Measurements from ENCODE around the gene LINC00237. TPM values are rescaled to one million over a fixed set of nuclear protein-coding genes. Genes with fewer than 3 reads are reported as not detected.

LINC00237 gene
- total and polyA plus RNA-seq, 2 of the 8 experiments (the other 6 are each of a cell fraction or from before 2014, with no cell fraction given), result 0.28 to 1.4 TPM

DNA sequence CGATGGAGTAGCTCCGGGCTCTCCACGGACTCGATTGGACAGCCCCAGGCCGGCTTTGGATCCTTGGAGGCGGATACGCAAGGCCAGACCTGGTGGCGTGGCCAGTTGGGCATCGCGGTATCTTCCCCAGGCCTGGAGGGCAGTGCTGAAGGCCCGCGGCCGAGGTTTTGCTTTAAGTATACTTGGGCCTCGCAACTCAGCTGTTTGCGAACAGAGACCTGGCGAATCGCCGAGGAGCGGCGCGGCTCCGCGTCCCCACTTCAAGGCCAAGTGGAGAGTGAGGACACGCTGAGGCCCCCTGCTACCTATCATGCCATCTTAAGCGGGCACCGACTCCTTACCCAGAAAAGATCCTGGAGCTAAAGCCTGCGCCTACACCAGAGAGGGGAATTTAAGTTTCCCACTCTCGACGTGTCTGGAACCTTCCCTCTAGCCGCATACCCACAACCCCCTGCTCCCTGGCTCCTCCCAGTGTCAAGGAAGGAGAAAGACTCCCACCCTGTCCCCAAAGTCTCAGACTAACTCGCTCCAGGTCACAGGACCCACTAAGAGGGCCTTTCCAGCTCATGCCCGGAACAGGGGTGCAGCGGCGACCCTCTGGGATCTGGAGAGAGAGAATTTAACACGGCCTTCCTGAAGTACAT, 4.1 kb downstream of the LINC00237 start:
- Histone ChIP-seq H2BK15ac (ENCODE audit: low read length) (no peak overlapping the region), H2BK12ac (ENCODE audit: low read depth, low read length) (peak overlapping the region; percentile 87), H3K4me1 (replicated peaks in 1 of 4; ENCODE audit: control insufficient read depth in 3 of 4, insufficient read depth in 4 of 4, low read length in 3 of 4) (peaks cover 10 to 28% (median 17%) of the 10 kb centered on the region in 4 experiments), H3K9ac (replicated peaks in 1 of 4; ENCODE audit: extremely low read depth in 1 of 4, low read depth in 3 of 4, low read length in 3 of 4) (no peak overlapping the region; a peak in 2 of 7 replicates), H3K18ac (ENCODE audit: extremely low read depth, low read length) (no peak overlapping the region; the same call in 1 of the 2 replicates), H3K79me2 (ENCODE audit: control insufficient read depth in 1 of 2, insufficient read depth in 2 of 2, low read length in 2 of 2) (no peaks in the 10 kb centered on the region), H3K36me3 (ENCODE audit: control insufficient read depth in 2 of 4, insufficient read depth in 4 of 4, low read length in 3 of 4) (no peaks in the 10 kb centered on the region), H4K91ac (replicated peaks; ENCODE audit: insufficient read length, low read length) (peak overlapping the region; percentile 41), H4K8ac (ENCODE audit: extremely low read depth, insufficient read depth, low read length) (no peak overlapping the region), H2BK20ac (ENCODE audit: low read length) (no peak overlapping the region), H3K14ac (ENCODE audit: insufficient read length) (no peak overlapping the region), H2BK120ac (replicated peaks; ENCODE audit: low read depth, low read length) (peak overlapping the region; percentile 55), H4K20me1 (replicated peaks in 1 of 2; ENCODE audit: control insufficient read depth in 1 of 2, insufficient read depth in 2 of 2, low read length in 2 of 2) (peaks cover 0 to 5% of the 10 kb centered on the region in 2 experiments), H2AK5ac (ENCODE audit: low read depth, low read length) (no peak overlapping the region; the same call in 1 of the 2 replicates), H3K79me1 (ENCODE audit: low read depth, low read length) (no peaks in the 10 kb centered on the region), H3K4ac (replicated peaks; ENCODE audit: insufficient read length, low read depth, low read length) (no peak overlapping the region), H3K4me3 (ENCODE audit: extremely low read depth in 1 of 4, insufficient read depth in 2 of 4, low read depth in 3 of 4, low read length in 4 of 4) (peak overlapping the region; percentile 39 to 78 (median 47)), H3K23me2 (ENCODE audit: low read depth, low read length) (peaks cover 32% of the 10 kb centered on the region), H3K27ac (ENCODE audit: low read depth, low read length) (no peak overlapping the region), H3K27me3 (replicated peaks in 1 of 4; ENCODE audit: control insufficient read depth in 3 of 4, extremely low read depth in 1 of 4, insufficient read depth in 3 of 4, low read length in 3 of 4) (peaks cover 34 to 99% (median 87%) of the 10 kb centered on the region in 4 experiments), H3K23ac (ENCODE audit: insufficient read length) (no peak overlapping the region), H2BK5ac (ENCODE audit: low read depth, low read length) (peak overlapping the region; percentile 42; the same call in 1 of the 2 replicates), H2AFZ (ENCODE audit: low read length) (peak overlapping the region; percentile 79; the same call in 1 of the 2 replicates), H3K9me3 (ENCODE audit: insufficient read depth in 2 of 2, low read depth in 1 of 2, low read length in 1 of 2) (no peaks in the 10 kb centered on the region), H3K4me2 (ENCODE audit: insufficient read depth in 1 of 2, low read depth in 2 of 2, low read length in 2 of 2) (peak overlapping the region; percentile 97 to 98), H4K5ac (ENCODE audit: insufficient read length, low read depth, low read length) (peak overlapping the region; percentile 10), H3K56ac (replicated peaks; ENCODE audit: insufficient read length, low read depth, low read length) (no peak overlapping the region)
- TF ChIP-seq SUZ12 (IDR thresholded peaks at IDR 0.05; ENCODE audit: low read length), result 0 out of 2 replicates have a peak, but pooled peaks have one; percentile 1
- TF ChIP-seq CEBPB (IDR thresholded peaks at IDR 0.05; ENCODE audit: low read depth, low read length), result no peak
- no peak for TF ChIP-seq BACH1 (IDR thresholded peaks at IDR 0.05; ENCODE audit: low read length)
- TF ChIP-seq RAD21 (IDR thresholded peaks at IDR 0.05 in 1 of 2, conservative IDR thresholded peaks at IDR 0.05 in 1 of 2; ENCODE audit: low read depth in 2 of 2, low read length in 2 of 2), result 0 out of 4 replicates have a peak, but pooled peaks of 1 of the 2 experiments have one; percentile 8
- TF ChIP-seq, protein P1, sequence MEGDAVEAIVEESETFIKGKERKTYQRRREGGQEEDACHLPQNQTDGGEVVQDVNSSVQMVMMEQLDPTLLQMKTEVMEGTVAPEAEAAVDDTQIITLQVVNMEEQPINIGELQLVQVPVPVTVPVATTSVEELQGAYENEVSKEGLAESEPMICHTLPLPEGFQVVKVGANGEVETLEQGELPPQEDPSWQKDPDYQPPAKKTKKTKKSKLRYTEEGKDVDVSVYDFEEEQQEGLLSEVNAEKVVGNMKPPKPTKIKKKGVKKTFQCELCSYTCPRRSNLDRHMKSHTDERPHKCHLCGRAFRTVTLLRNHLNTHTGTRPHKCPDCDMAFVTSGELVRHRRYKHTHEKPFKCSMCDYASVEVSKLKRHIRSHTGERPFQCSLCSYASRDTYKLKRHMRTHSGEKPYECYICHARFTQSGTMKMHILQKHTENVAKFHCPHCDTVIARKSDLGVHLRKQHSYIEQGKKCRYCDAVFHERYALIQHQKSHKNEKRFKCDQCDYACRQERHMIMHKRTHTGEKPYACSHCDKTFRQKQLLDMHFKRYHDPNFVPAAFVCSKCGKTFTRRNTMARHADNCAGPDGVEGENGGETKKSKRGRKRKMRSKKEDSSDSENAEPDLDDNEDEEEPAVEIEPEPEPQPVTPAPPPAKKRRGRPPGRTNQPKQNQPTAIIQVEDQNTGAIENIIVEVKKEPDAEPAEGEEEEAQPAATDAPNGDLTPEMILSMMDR (IDR thresholded peaks at IDR 0.05; ENCODE audit: control extremely low read depth in 1 of 3, insufficient read depth in 1 of 3, low read depth in 1 of 3, low read length in 3 of 3), result peak; percentile 4 to 11 (median 9); a peak in 2 of 4 replicates
- peak; percentile 29 for TF ChIP-seq KDM4A (IDR thresholded peaks at IDR 0.05; ENCODE audit: low read depth, low read length, severe bottlenecking)
- peak; percentile 22; the same call in 1 of the 2 replicates for TF ChIP-seq CHD2 (IDR thresholded peaks at IDR 0.05; ENCODE audit: low read length)
- DNase-seq (ENCODE audit: low read depth in 1 of 2, low spot score in 2 of 2) (peak in 1 of 2 experiments; percentile 76), FAIRE-seq (no peak)
- 3% methylated on average over 29 of the region's 35 CpGs; no CpG with 5 or more reads in 1 of the 2 experiments for WGBS, 2 experiments (ENCODE audit: extremely low coverage in 1 of 2, insufficient coverage in 1 of 2, insufficient read length in 1 of 2, insufficient replicate concordance in 2 of 2, low coverage in 1 of 2, low lambda C conversion rate in 2 of 2, missing lambda C conversion rate in 1 of 2)
- ChIA-PET POLR2A (ENCODE audit: partially characterized antibody) (interaction anchor here (0.6 to 4.0 kb wide), 23 partner anchors 12 to 290 kb away, joined by 3 to 20 read pairs (median 4); partner anchors contain the start of genes KIZ and XRN2), CTCF (ENCODE audit: partially characterized antibody) (interaction anchor here (0.6 to 3.5 kb wide), 23 partner anchors 11 to 428 kb away, joined by 3 to 23 read pairs (median 4); partner anchors contain the start of gene KIZ)
